HG02642 (cell line): ENCODE data around the gene ARHGAP6.

Experiments
- ATAC-seq: cut with Tn5 transposase; IDR thresholded peaks from one replicate; pipeline ENCODE4 v1.9.1; 2021; ENCODE audit warnings: mild to moderate bottlenecking; ENCODE audit not compliant: unreplicated experiment, poor library complexity

ARHGAP6 gene, protein sequence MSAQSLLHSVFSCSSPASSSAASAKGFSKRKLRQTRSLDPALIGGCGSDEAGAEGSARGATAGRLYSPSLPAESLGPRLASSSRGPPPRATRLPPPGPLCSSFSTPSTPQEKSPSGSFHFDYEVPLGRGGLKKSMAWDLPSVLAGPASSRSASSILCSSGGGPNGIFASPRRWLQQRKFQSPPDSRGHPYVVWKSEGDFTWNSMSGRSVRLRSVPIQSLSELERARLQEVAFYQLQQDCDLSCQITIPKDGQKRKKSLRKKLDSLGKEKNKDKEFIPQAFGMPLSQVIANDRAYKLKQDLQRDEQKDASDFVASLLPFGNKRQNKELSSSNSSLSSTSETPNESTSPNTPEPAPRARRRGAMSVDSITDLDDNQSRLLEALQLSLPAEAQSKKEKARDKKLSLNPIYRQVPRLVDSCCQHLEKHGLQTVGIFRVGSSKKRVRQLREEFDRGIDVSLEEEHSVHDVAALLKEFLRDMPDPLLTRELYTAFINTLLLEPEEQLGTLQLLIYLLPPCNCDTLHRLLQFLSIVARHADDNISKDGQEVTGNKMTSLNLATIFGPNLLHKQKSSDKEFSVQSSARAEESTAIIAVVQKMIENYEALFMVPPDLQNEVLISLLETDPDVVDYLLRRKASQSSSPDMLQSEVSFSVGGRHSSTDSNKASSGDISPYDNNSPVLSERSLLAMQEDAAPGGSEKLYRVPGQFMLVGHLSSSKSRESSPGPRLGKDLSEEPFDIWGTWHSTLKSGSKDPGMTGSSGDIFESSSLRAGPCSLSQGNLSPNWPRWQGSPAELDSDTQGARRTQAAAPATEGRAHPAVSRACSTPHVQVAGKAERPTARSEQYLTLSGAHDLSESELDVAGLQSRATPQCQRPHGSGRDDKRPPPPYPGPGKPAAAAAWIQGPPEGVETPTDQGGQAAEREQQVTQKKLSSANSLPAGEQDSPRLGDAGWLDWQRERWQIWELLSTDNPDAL (N-terminal part only)

DNA sequence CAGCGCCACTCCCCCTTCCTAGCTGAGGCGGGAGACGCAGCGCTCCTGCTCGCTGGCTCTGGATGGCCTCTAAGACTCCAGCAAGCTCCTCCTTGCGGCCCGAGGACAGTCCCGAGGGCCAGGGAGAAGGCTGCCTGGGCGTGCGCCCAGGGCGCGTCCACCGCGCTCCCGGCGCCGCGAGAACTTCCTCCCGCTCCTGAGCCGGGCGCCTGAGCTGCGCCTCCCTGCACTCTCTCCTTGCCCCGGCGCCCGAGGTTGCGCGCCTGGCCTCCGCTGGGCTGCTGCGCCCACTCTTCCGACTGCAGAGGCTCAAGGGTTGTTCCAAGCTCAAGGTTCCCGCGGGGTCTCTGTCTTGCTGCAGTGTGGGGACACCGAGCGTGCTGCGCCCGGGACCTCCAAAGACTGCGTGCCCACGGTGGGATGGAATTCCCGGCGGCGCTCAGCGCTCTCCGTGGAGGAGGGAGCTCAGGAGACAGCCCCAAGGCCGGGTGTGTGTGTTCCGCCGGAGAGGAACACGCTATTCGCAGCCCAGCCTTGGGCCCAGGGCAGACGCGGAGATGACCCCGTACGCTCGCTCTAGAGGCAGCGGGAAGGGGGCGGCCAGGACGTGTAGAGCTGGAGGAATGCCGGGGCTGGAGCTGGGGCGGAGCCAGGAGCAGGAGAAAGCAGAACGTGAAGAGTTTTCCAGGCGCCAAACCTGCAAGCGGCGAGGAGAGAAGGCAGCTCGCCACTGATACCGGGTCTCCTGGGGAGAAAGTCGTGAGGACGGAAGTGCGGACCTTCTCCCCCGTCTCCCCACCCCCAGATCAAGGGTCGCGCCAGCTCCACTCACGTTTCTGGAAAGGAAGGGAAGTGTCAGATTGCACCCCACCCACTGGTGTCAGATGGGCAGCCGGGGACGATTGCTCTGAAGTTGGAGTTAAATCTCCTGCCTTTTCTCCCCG is at the start of gene ARHGAP6:
Gene ARHGAP6 (minus strand): TSS at position 753 of the 944 bp plus-strand sequence. CDS start 1,092 bp downstream, outside the sequence.
- peak; percentile 34 for ATAC-seq

- no peak for ATAC-seq
Observed at GRCh38 chrX:11704725-11705495, 39.2 kb upstream of the ARHGAP6 start.

DNA sequence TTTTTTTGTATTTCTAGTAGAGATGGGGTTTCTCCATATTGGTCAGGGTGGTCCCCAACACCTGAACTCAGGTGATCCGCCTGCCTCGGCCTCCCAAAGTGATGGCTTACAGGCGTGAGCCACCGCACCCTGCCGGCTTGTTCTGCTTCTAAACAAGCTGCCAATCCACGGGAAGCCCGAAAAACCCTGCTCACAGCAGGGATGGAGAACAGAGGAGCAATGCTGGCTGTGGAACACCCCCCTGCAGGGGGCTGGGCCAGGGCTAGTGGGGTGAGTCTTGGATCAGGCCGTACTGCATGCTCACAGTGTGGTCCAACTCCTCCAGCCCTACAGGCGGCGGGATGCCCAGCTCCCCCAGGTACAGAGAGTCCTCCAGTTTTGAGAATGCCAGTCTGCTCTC is 38.1 kb upstream of the ARHGAP6 start:
- ATAC-seq: no peak

- no peak for ATAC-seq
Observed at GRCh38 chrX:11702965-11703631, 37.4 kb upstream of the ARHGAP6 start.

GRCh38 chrX:11702420-11702819 is 36.7 kb upstream of the ARHGAP6 start:
- ATAC-seq: no peak

- no peak for ATAC-seq
Observed at GRCh38 chrX:11698702-11699101, 33.0 kb upstream of the ARHGAP6 start.

- no peak for ATAC-seq
Observed at GRCh38 chrX:11688201-11688600, 22.5 kb upstream of the ARHGAP6 start.

DNA sequence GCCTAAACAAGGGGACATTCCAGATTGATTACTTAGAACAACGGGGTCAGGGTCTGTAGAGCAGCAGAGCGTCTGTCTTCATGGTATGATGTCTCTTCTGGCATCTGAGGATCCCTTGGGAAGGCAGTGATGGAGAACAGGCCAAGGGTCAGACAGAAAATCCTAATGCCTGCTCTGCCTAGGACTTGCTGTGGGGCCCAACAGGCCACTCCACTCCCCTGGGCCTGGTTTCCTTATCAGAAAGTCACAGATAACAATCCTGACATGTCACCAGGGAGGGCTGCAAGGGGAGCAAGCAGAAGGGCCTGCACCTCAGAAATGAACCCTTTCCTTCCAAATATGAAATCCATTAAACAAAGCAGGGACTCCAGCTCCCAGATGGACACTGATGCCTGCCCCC is 21.4 kb upstream of the ARHGAP6 start:
- no peak for ATAC-seq

DNA sequence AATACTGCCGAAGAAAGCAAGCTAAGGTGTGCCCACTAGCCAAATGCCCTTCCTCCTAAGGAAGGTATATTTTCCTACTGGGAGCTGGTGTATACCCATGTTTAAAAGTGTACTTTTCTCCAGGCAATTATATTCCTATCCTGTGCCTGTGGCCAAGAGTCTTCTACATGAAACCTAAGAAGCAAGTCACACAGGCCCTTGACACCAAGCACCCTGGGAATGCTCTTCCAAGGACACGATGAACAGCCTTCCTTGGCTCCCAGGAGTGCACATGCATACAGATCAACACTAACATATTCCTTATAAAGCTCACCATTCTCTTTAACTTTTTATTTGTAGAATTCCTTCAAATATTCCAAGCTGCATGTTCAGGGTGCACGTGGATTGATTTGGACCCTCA is 17.3 kb upstream of the ARHGAP6 start:
- no peak for ATAC-seq

- no peak for ATAC-seq
Observed at GRCh38 chrX:11678158-11678557, 12.4 kb upstream of the ARHGAP6 start.

DNA sequence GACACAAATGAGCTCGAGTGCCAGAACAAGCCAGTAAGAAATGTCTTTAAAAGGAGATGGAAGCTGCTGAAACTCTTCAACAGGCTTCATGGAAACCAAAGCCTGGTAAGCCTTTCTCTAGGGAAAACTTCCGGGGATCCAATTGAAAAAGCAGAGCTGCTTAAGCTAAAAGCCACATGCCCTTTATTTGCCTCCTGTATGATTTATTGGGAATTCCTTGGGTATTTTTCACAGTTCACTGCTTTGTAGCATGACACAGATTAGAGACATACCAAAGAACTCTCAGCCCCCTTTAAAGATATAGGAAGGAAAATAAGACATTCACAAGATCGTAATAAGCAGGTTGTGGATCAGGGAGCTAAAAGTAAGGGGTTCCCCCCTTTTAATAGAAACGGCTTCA is 6.5 kb upstream of the ARHGAP6 start:
- no peak for ATAC-seq

- no peak for ATAC-seq
Observed at GRCh38 chrX:11670316-11670715, 4.6 kb upstream of the ARHGAP6 start.

DNA sequence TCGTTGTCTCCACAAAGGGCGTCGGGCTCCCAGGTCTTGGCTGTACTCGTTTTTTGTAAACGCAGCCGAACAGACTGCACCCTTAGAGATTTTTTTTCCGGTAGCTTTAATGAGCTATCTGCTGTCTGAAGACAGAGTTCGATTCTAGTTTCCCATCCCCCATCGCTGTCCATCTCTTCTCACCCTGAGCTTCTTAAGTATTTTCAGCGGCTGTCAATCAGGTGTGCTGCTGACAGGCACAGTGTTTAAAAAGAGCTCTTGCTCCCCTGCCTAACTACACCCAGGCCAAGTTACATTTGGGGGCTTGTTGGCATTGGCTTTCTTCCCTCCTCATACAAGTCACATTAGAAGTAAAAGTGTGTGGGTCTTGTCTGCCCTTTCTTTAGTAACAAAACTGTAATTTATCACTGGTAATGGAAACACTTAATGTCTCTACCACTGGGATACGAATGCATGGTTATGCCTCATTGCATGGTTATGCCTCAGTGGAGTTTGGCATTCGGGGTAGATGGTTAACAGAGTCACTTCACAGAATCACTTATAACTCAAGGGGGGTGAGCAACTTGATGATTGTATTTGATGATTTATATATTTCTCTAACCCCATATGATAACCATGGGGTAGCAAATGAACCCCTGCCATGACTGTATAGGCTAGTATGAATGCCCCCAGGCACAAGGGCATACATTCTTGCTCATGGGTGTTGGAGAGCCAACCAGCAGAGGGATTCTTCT is 1.4 kb upstream of the ARHGAP6 start:
- no peak for ATAC-seq

DNA sequence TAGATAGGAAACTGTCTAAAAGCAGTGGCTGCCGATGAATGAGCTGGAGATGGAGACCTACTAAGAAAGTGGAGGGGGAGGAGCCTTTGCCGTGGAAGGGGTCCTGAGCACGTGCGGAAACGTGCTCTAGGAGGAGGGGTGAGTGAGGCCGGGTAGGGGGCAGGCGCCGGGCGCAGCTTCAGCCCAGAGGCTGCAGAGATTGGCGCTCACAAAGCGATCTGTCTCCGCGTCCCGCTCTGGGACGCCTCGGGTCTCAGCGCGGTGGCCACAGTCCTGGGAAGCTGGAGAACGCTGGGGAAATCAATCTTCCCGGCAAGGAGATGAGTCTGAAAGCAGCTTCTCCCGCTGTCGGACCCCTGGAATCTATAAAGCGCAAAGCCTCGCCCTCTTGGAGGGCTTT is 444 bp upstream of the ARHGAP6 start:
- no peak for ATAC-seq

DNA sequence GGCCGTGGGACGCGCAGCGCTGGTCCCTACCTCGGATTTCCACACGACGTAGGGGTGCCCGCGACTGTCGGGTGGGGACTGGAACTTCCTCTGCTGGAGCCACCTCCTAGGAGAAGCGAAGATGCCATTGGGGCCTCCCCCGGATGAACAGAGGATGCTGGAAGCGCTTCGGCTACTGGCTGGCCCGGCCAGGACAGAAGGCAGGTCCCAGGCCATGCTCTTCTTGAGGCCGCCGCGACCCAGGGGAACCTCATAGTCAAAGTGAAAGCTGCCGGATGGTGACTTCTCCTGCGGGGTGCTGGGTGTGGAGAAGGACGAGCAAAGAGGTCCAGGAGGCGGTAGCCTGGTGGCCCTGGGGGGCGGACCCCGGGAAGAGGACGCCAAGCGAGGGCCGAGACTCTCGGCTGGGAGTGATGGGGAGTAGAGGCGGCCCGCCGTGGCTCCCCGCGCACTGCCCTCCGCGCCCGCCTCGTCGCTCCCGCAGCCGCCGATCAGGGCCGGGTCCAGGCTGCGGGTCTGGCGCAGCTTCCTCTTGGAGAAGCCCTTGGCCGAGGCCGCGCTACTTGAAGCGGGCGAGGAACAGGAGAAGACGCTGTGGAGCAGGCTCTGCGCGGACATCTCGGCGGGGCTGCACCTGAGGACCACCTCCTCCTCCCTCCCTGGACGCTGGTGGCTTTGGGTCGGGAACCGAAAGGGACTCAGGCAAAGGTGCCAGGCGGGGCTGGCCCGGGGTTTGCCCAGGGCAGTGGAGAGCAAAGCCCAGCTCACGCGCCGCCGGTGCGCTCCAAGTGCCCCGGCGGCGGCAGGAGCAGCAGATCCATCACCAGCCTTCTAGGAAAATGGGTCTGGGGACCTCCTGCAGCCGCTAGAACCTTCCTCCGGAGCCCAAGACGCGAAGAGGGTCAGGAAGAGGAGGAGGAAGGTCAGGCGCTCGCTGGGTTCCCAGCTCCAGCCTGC is 1.2 kb downstream of the ARHGAP6 start:
- ATAC-seq: no peak

- no peak for ATAC-seq
Observed at GRCh38 chrX:11663875-11664210, 1.9 kb downstream of the ARHGAP6 start.
